Subcutaneous abdominal adipose tissue (tissue), 5 donors: Measurements from ENCODE around the gene F2RL2.

Experiments used
- H3K27ac ChIP-seq: one replicate; pipeline ENCODE4 v1.7.0; 2013; ENCODE audit warnings: low read depth, mild to moderate bottlenecking, inconsistent platforms, low read length, moderate library complexity
- H3K27me3 ChIP-seq, 5 donors: one replicate each; pipeline ENCODE4 v1.7.0; 2013; ENCODE audit warnings: low read length in 5 of 5, inconsistent platforms in 1 of 5; ENCODE audit not compliant: control insufficient read depth in 5 of 5, insufficient read depth in 4 of 5
- H3K36me3 ChIP-seq, 5 donors: one replicate each; pipeline ENCODE4 v1.7.0; 2013; ENCODE audit warnings: low read length in 5 of 5; ENCODE audit not compliant: control insufficient read depth in 5 of 5, insufficient read depth in 5 of 5
- H3K4me1 ChIP-seq, 5 donors: one replicate each; pipeline ENCODE4 v1.7.0; 2013; ENCODE audit warnings: low read length in 5 of 5, mild to moderate bottlenecking in 3 of 5, moderate library complexity in 1 of 5; ENCODE audit not compliant: control insufficient read depth in 5 of 5, insufficient read depth in 5 of 5
- H3K4me3 ChIP-seq, 5 donors: one replicate each; pipeline ENCODE4 v1.7.0; 2013; ENCODE audit warnings: low read length in 5 of 5, low read depth in 1 of 5
- H3K9ac ChIP-seq, 5 donors: one replicate each; pipeline ENCODE4 v1.7.0; 2013; ENCODE audit warnings: low read length in 5 of 5, mild to moderate bottlenecking in 4 of 5, moderate library complexity in 3 of 5
- H3K9me3 ChIP-seq, 5 donors: one replicate each; pipeline ENCODE4 v1.7.0; 2013; ENCODE audit warnings: low read length in 5 of 5; ENCODE audit not compliant: control insufficient read depth in 5 of 5
- donor health status: healthy.
- donor health status: healthy.
- donor health status: healthy.
- donor health status: healthy.
- donor health status: healthy.

F2RL2 gene

DNA sequence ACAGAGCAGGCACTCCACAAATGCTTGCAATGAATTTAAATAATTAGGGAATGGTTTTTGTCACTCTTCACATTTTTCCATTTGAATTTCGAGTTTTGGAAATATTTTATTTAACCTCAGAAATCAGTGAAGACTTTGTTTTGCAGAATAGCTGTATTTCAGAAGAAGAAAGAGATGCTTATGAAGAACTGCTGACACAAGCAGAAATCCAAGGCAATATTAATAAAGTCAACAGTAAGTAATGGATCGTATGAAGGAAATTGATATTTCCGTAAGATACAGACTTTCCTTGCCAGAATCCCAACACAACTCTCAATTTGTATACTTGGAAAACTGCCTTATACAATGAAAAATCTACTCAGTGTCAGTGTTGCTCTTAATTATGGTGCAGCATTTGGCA is 30.5 kb downstream of the F2RL2 start:
- Histone ChIP-seq H3K4me3 (no peak overlapping the region), H3K4me1 (no peaks in the 10 kb centered on the region), H3K9me3 (no peaks in the 10 kb centered on the region), H3K9ac (no peak overlapping the region), H3K27me3 (no peaks in the 10 kb centered on the region), H3K36me3 (peaks cover 0 to 13% (median 0%) of the 10 kb centered on the region in 5 donors), H3K27ac (no peak overlapping the region)

DNA sequence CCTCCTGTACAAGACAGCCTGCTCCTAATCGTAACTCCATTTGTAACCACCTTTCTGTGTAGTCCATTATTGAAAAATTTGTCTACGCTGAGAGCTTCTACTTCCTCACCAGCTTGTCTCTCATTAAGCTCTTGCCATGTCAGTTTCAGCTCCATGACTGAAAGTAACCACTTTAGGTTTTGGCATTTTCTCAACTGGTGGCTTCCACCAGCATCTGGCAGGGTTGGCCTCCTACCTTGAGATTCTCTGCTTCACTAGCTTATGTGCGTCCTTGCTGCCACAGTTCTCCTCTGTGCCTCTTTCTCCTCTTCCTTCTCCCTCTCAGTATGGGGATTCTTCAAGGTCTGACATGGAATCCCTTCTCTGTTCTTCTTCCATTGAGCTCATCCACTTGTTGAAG is 31.8 kb downstream of the F2RL2 start:
- Histone ChIP-seq H3K4me3 (no peak overlapping the region), H3K36me3 (peaks cover 0 to under 1% (median 0%) of the 10 kb centered on the region in 5 donors), H3K27me3 (no peaks in the 10 kb centered on the region), H3K9ac (no peak overlapping the region), H3K4me1 (no peaks in the 10 kb centered on the region), H3K9me3 (no peaks in the 10 kb centered on the region), H3K27ac (no peak overlapping the region)

DNA sequence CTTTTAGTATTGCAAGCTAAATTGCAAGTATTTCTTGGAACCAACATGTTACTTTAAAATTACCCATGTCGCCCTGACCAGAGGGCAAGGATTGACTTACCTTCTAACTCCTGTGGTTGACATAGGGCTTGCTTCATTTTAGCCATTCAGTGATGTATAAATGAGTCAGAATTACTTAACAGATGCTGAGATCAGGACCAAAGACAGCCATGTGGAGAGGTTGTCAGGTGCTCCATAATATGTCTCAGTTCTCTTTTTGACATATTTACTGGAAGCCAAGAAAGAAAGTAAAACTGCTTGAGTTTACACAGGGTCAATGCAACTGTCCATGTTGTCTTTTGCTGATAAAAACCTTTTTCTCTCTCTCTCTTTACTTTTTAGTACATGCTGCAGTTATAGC is 33.2 kb downstream of the F2RL2 start:
- no peak overlapping the region for H3K9ac ChIP-seq
- no peak overlapping the region for H3K27ac ChIP-seq
- H3K36me3 ChIP-seq = no peaks in the 10 kb centered on the region
- H3K4me1 ChIP-seq = no peaks in the 10 kb centered on the region
- H3K4me3 ChIP-seq = no peak overlapping the region
- no peaks in the 10 kb centered on the region for H3K27me3 ChIP-seq
- no peaks in the 10 kb centered on the region for H3K9me3 ChIP-seq

DNA sequence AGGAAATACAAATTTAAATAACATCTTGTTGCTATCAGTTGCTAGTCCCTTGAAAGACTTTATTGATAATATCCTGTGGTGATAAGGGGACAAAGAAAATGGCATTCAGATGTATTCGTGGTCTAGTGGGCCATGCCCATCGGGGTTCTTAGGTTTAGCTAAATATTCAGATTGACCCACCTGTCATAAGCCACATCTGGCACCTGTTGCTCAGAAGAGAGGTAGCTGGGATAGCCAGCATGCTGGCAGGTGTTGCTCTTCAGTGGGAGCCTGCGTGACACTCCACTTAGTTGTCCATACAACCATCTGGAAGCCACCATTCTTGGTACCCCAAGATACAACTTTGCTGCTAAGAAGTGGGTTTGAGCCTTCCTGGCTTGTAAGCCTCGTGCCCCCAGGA is 36.7 kb downstream of the F2RL2 start:
- peaks cover 0 to 7% (median 0%) of the 10 kb centered on the region in 5 donors for H3K4me1 ChIP-seq
- H3K4me3 ChIP-seq = no peak overlapping the region
- H3K27me3 ChIP-seq = no peaks in the 10 kb centered on the region
- H3K36me3 ChIP-seq = no peaks in the 10 kb centered on the region
- no peak overlapping the region for H3K9ac ChIP-seq
- no peak overlapping the region for H3K27ac ChIP-seq
- no peaks in the 10 kb centered on the region for H3K9me3 ChIP-seq

DNA sequence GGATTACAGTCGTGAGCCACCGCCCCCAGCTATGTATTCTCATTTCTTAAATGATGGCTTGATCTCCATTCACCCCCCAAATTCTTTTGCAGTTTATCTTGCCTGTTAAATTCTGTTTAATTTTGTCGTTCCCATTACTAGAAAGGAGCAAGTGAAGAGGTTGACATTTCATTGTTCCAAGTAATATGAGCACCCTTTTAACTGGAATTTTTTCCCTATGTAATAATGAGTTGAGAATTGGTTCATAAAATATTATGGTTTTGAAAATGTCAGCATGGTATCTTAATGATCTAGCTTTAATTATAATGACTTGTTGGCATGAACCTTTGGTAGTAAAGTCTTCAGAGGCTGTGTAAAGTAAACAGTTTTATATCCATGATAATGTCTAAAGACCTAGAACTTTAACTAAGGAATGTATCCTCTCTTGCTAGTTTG is 37.4 kb downstream of the F2RL2 start:
- Histone ChIP-seq H3K4me3 (no peak overlapping the region), H3K36me3 (no peaks in the 10 kb centered on the region), H3K9me3 (no peaks in the 10 kb centered on the region), H3K4me1 (peaks cover 0 to 8% (median 1%) of the 10 kb centered on the region in 5 donors), H3K27me3 (no peaks in the 10 kb centered on the region), H3K27ac (no peak overlapping the region), H3K9ac (no peak overlapping the region)

DNA sequence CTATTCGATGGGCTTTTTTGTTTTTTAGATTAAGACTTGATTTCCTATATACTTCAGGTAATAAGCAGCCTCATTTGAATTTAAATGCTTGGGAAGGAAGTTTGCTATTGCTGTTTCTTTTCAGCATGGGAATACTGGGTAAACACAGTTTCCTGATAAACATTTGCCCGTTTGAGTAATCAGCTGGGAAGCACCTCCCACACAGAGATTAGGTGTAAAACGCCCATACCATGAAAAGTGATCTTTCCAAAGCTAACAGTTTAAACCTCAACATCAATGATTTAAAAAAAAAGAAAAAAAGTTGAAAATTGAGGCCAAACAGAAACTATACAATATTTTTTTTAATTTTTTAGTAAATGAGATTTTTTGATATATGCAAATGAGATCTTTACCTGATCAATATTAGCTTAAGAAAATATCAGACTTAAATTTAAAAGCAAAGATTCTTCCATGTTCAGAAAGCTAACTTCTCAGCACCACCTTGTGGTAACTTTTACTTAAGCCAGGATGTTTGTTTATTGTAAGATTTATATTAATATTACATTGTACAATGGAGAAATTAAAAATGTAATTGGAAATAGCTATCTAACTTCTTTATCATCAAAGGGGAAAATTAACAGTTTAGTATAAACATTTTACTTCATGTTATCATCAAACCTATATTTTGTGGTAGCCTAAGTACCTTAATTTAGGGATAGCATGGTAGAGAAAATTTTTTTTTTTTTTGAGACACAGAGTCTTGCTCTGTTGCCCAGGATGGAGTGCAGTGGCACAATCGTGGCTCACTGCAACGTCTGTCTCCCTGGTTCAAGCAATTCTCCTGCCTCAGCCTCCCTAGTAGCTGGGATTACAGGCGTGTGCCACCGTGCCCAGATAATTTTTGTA is 39.8 kb downstream of the F2RL2 start:
- Histone ChIP-seq H3K4me3 (no peak overlapping the region), H3K4me1 (peaks cover 0 to 10% (median 5%) of the 10 kb centered on the region in 5 donors), H3K9ac (no peak overlapping the region), H3K36me3 (no peaks in the 10 kb centered on the region), H3K9me3 (no peaks in the 10 kb centered on the region), H3K27ac (no peak overlapping the region), H3K27me3 (no peaks in the 10 kb centered on the region)

DNA sequence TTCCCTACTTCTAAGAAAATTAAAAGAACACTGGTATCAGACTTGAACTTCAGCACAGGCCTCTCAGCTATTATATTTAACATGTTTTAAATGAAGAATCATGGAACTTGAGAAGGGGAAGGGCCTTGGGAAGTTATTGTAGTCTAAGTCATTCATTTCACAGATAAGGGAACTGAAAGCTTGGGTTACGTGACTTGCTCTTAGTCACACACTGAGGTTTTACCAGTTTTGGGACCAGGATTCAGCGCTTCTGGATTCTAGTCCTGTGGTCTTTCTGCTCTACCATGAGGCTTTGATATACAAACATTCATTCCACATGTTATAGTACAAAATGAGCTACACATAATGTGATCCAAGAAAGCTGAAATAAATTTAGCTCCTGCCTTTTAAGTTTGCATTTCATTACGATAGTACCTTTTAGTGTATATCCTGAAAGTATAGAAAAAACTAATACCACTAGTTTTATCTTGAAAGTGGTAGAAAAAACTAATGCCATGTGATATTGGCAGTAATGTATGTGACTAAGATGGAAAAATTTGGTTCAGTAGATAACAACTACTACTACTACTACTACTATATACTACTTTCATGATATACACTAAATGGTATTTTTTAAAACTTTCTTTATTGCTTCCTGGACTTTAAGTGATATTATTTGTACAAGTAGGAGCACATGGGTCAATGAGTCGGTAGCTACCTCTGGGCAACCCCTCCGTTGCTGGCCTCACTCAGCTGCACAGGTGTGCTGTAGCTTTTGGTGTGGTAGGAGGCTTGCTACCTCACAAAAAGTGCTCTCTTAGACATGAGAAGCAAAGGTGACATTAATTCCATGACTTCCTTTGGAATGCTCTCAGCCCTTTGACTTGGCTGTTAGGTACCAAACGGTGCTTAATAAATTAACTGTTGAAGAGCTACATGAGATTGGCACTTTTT is 40.7 kb downstream of the F2RL2 start:
- no peaks in the 10 kb centered on the region for H3K27me3 ChIP-seq
- no peak overlapping the region for H3K9ac ChIP-seq
- H3K9me3 ChIP-seq = no peaks in the 10 kb centered on the region
- peaks cover 0 to 16% (median 5%) of the 10 kb centered on the region in 5 donors for H3K4me1 ChIP-seq
- no peaks in the 10 kb centered on the region for H3K36me3 ChIP-seq
- no peak overlapping the region for H3K27ac ChIP-seq
- H3K4me3 ChIP-seq = no peak overlapping the region

DNA sequence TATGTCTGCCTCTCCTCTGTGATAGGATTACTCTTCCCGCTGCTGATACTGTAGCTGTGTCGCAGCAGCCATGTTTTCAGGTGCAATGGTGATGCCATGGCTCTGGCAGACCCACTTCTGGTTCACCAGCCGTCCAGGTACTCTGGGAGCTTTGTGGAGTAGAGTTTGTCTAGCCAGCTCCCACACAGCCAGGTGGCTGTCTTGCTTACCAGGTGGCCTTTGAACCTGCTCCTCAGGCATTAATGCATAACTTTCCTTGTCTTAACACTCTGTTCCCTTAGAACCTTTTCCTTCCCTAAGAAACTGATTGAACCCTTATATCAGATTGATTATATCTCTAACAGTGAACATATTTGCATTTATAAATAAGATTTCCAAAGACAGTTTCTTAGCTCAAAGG is 42.2 kb downstream of the F2RL2 start:
- Histone ChIP-seq H3K9me3 (no peaks in the 10 kb centered on the region), H3K27ac (no peak overlapping the region), H3K9ac (no peak overlapping the region), H3K36me3 (no peaks in the 10 kb centered on the region), H3K4me1 (peaks cover 0 to 18% (median 5%) of the 10 kb centered on the region in 5 donors), H3K4me3 (no peak overlapping the region), H3K27me3 (no peaks in the 10 kb centered on the region)

DNA sequence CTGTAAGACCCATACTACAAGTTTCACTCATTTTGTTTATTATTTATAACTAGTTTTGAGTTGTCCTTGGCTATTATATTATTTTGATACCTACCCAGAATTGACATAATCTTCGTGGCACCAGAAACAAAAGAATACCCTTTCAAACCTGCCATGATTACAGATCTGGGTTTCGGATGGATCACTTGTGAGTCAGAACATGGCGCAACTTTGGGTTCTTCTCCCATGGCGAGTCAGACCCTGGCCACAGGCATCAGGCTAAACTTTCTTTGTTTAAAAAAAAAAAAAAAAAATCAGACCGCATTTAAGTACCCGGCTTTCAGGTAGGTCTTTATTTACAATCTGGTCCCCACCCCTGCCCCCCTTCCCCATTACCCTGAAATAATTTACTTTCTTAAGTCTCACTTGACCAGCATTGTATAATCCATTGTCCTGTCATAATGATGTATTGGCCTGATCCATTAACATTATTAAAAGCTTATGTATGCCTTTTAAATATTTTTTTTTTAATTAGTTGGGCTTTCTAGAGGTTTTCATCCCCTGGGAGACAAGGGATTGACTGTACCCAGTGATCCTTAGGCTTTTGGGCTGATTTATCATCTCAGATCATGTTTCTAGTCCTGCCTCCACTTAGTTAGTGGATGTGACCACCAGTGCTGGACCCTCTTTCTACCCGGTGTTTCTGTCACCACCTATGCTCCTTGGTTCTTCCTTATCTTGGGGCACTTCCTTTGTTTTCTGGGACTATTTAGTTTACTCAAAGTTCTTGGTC is 43.9 kb downstream of the F2RL2 start:
- peaks cover 0 to 18% (median 5%) of the 10 kb centered on the region in 5 donors for H3K4me1 ChIP-seq
- H3K9ac ChIP-seq = no peak overlapping the region
- no peak overlapping the region for H3K4me3 ChIP-seq
- H3K36me3 ChIP-seq = no peaks in the 10 kb centered on the region
- no peak overlapping the region for H3K27ac ChIP-seq
- H3K9me3 ChIP-seq = no peaks in the 10 kb centered on the region
- H3K27me3 ChIP-seq = no peaks in the 10 kb centered on the region
